ENCODE measurements around the gene CENPL. TPM values are rescaled to one million over a fixed set of nuclear protein-coding genes. Genes with fewer than 3 reads are reported as not detected.
"Not testable (repeated sequence)": the region's sequence is repeated elsewhere in the genome, so short reads cannot be mapped to it uniquely, and the experiment has no call there.

The CENPL gene
- total and polyA plus RNA-seq, 2 of the 8 experiments (the other 6 are each of a cell fraction or from before 2014, with no cell fraction given): 6.6 to 16.0 TPM

DNA sequence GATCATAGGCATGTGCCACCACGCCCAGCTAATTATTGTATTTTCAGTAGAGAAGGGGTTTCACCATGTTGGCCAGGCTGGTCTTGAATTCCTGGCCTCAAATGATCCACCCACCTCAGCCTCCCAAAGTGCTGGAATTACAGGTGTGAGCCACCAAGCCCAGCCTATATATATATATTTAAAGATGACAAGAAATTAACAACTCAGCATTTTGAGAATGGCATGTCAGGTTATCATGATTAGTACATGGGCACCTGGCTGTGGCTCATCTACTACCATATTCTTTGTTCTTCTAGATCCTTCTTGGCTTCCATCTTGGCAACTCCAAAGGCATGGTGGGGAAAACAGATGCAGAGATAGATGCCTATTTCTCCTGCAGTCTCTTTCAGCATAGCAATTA is 24.7 kb downstream of the CENPL start:
- H3K56ac ChIP-seq (replicated peaks; ENCODE audit: insufficient read length, low read depth, low read length); H3K4ac ChIP-seq (replicated peaks; ENCODE audit: insufficient read length, low read depth, low read length); H2BK5ac ChIP-seq (ENCODE audit: low read depth, low read length); H2BK12ac ChIP-seq (ENCODE audit: low read depth, low read length); H4K5ac ChIP-seq (ENCODE audit: insufficient read length, low read depth, low read length); H2AFZ ChIP-seq (ENCODE audit: low read length); H2BK20ac ChIP-seq (ENCODE audit: low read length); H4K91ac ChIP-seq (replicated peaks; ENCODE audit: insufficient read length, low read length); H2BK120ac ChIP-seq (replicated peaks; ENCODE audit: low read depth, low read length); H3K23me2 ChIP-seq (ENCODE audit: low read depth, low read length); H3K23ac ChIP-seq (ENCODE audit: insufficient read length); H2BK15ac ChIP-seq (ENCODE audit: low read length); H3K18ac ChIP-seq (ENCODE audit: extremely low read depth, low read length); H3K4me3 ChIP-seq (ENCODE audit: extremely low read depth in 1 of 4, insufficient read depth in 2 of 4, low read depth in 3 of 4, low read length in 4 of 4); H2AK5ac ChIP-seq (ENCODE audit: low read depth, low read length); H3K9ac ChIP-seq (replicated peaks in 1 of 4; ENCODE audit: extremely low read depth in 1 of 4, low read depth in 3 of 4, low read length in 3 of 4); DNase-seq (ENCODE audit: low read depth in 1 of 2, low spot score in 2 of 2); H4K20me1 ChIP-seq (replicated peaks in 1 of 2; ENCODE audit: control insufficient read depth in 1 of 2, insufficient read depth in 2 of 2, low read length in 2 of 2); H4K8ac ChIP-seq (ENCODE audit: extremely low read depth, insufficient read depth, low read length); H3K9me3 ChIP-seq (ENCODE audit: insufficient read depth in 2 of 2, low read depth in 1 of 2, low read length in 1 of 2); H3K79me2 ChIP-seq (ENCODE audit: control insufficient read depth in 1 of 2, insufficient read depth in 2 of 2, low read length in 2 of 2); FAIRE-seq; H3K4me2 ChIP-seq (ENCODE audit: insufficient read depth in 1 of 2, low read depth in 2 of 2, low read length in 2 of 2); CTCF ChIA-PET (ENCODE audit: partially characterized antibody); H3K14ac ChIP-seq (ENCODE audit: insufficient read length); H3K27ac ChIP-seq (ENCODE audit: low read depth, low read length); H3K4me1 ChIP-seq (replicated peaks in 1 of 4; ENCODE audit: control insufficient read depth in 3 of 4, insufficient read depth in 4 of 4, low read length in 3 of 4); H3K79me1 ChIP-seq (ENCODE audit: low read depth, low read length); H3K27me3 ChIP-seq (replicated peaks in 1 of 4; ENCODE audit: control insufficient read depth in 3 of 4, extremely low read depth in 1 of 4, insufficient read depth in 3 of 4, low read length in 3 of 4): not testable (repeated sequence)
- POLR2A ChIA-PET (ENCODE audit: partially characterized antibody): interaction anchor here (1.4 kb wide), 1 partner anchor 62 kb away, joined by 3 read pairs; no protein-coding TSS in a partner anchor
- H3K36me3 ChIP-seq (ENCODE audit: control insufficient read depth in 2 of 4, insufficient read depth in 4 of 4, low read length in 3 of 4): peaks cover 3 to 28% (median 15%) of the 10 kb centered on the region in 4 experiments; a peak in 7 of 8 replicates
- 87% methylated on average over 1 of the region's 1 CpG; no CpG with 5 or more reads in 1 of the 2 experiments for WGBS, 2 experiments (ENCODE audit: extremely low coverage in 1 of 2, insufficient coverage in 1 of 2, insufficient read length in 1 of 2, insufficient replicate concordance in 2 of 2, low coverage in 1 of 2, low lambda C conversion rate in 2 of 2, missing lambda C conversion rate in 1 of 2)
